ENCODE data around the gene PARD3. TPM values are rescaled to one million over a fixed set of nuclear protein-coding genes. Genes with fewer than 3 reads are reported as not detected.

PARD3 gene
- total and polyA plus RNA-seq, 12 donors, result 17.0 to 93.8 (median 47.3) TPM

- no peak for DNase-seq
- TF ChIP-seq POLR2A (IDR thresholded peaks at IDR 0.05) (no peak), CTCF (IDR thresholded peaks at IDR 0.05) (no peak)
- Histone ChIP-seq H3K4me3 (no peak overlapping the region), H3K9me3 (replicated peaks in 1 of 3) (no peaks in the 10 kb centered on the region), H3K27ac (no peak overlapping the region), H3K27me3 (no peaks in the 10 kb centered on the region), H3K36me3 (replicated peaks in 1 of 2) (no peaks in the 10 kb centered on the region), H3K4me1 (replicated peaks in 1 of 2) (peaks cover 0 to 11% of the 10 kb centered on the region in 2 donors)
- intact Hi-C loops (cut with DNase I), result no loop called here
- 60 to 71% (median 68%) methylated on average over 3 of the region's 3 CpGs for WGBS, 4 donors
These were observed 323.4 kb downstream of the PARD3 start for GRCh38 chr10:34491678-34492077.

GRCh38 chr10:34489973-34490745 is 324.9 kb downstream of the PARD3 start:
- intact Hi-C loops (cut with DNase I), result no loop called here
- 75 to 83% (median 79%) methylated on average over 7 of the region's 7 CpGs for WGBS, 4 donors
- TF ChIP-seq POLR2A (IDR thresholded peaks at IDR 0.05) (no peak), CTCF (IDR thresholded peaks at IDR 0.05) (no peak)
- no peaks in the 10 kb centered on the region for H3K9me3 ChIP-seq (replicated peaks in 1 of 3)
- H3K27me3 ChIP-seq, result no peaks in the 10 kb centered on the region
- no peak overlapping the region for H3K27ac ChIP-seq
- H3K4me1 ChIP-seq (replicated peaks in 1 of 2), result peaks cover 0 to 11% of the 10 kb centered on the region in 2 donors
- DNase-seq, result no peak
- H3K36me3 ChIP-seq (replicated peaks in 1 of 2), result no peaks in the 10 kb centered on the region
- no peak overlapping the region for H3K4me3 ChIP-seq

- TF ChIP-seq CTCF (IDR thresholded peaks at IDR 0.05), result no peak
- TF ChIP-seq POLR2A (IDR thresholded peaks at IDR 0.05), result no peak
- Histone ChIP-seq H3K36me3 (replicated peaks in 1 of 2) (no peaks in the 10 kb centered on the region), H3K4me3 (no peak overlapping the region), H3K9me3 (replicated peaks in 1 of 3) (no peaks in the 10 kb centered on the region), H3K27ac (no peak overlapping the region), H3K4me1 (replicated peaks in 1 of 2) (peaks cover 0 to 11% of the 10 kb centered on the region in 2 donors), H3K27me3 (no peaks in the 10 kb centered on the region)
- intact Hi-C loops (cut with DNase I), result no loop called here
- DNase-seq, result no peak
- WGBS, 4 donors, result 86 to 93% (median 93%) methylated on average over 3 of the region's 3 CpGs
These were observed 325.7 kb downstream of the PARD3 start for GRCh38 chr10:34489411-34489810.

GRCh38 chr10:34488476-34489130 is 326.5 kb downstream of the PARD3 start:
- no peaks in the 10 kb centered on the region for H3K27me3 ChIP-seq
- H3K27ac ChIP-seq, result no peak overlapping the region
- no peaks in the 10 kb centered on the region for H3K36me3 ChIP-seq (replicated peaks in 1 of 2)
- no peak for DNase-seq
- no peak overlapping the region for H3K4me3 ChIP-seq
- peaks cover 0 to 11% of the 10 kb centered on the region in 2 donors for H3K4me1 ChIP-seq (replicated peaks in 1 of 2)
- no peak for TF ChIP-seq POLR2A (IDR thresholded peaks at IDR 0.05)
- TF ChIP-seq CTCF (IDR thresholded peaks at IDR 0.05), result no peak
- intact Hi-C loops (cut with DNase I), result no loop called here
- 91 to 97% (median 95%) methylated on average over 8 to 22 of the region's 22 CpGs for WGBS, 4 donors
- H3K9me3 ChIP-seq (replicated peaks in 1 of 3), result no peaks in the 10 kb centered on the region
